Left lung (tissue), 10 donors: ENCODE data around the gene ZNF614. TPM values are rescaled to one million over a fixed set of nuclear protein-coding genes. Genes with fewer than 3 reads are reported as not detected.
"Not testable (repeated sequence)": the region's sequence is repeated elsewhere in the genome, so short reads cannot be mapped to it uniquely, and the experiment has no call there.

Source experiments
- ATAC-seq: fragments of 200-7000 bp; cut with Tn5 transposase; one replicate; pipeline ENCODE4 v1.9.1; 2020; ENCODE audit warnings: moderate library complexity
- DNase-seq, 4 donors: peaks; one replicate each; pipeline ENCODE4 v3.0.0-alpha.2; 2013 to 2020
- H3K27ac ChIP-seq, 2 donors: fragments of 200-600 bp; sonication (generic) in 1 of 2; one replicate each; pipeline versions ENCODE4 v1.5.0 to v1.8.0; 2020 to 2021
- H3K27me3 ChIP-seq, 2 donors: fragments of 200-600 bp; sonication (generic) in 1 of 2; one replicate each; pipeline versions ENCODE4 v1.5.0 to v1.8.0; 2020 to 2021
- H3K36me3 ChIP-seq, 2 donors: fragments of 200-600 bp; sonication (generic) in 1 of 2; one replicate each; pipeline versions ENCODE4 v1.5.0 to v1.8.0; 2020 to 2021
- H3K4me1 ChIP-seq, 2 donors: fragments of 200-600 bp; one replicate each; pipeline ENCODE4 v1.8.0; 2021
- H3K4me3 ChIP-seq, 2 donors: fragments of 200-600 bp; sonication (generic) in 1 of 2; one replicate each; pipeline versions ENCODE4 v1.5.0 to v1.8.0; 2020 to 2021; ENCODE audit warnings: mild to moderate bottlenecking in 1 of 2
- H3K9me3 ChIP-seq, 2 donors: fragments of 200-600 bp; sonication (generic) in 1 of 2; one replicate each; pipeline versions ENCODE4 v1.5.0 to v1.8.0; 2020 to 2021
- CTCF ChIP-seq, 2 donors: fragments of 200-600 bp; sonication (generic) in 1 of 2; IDR thresholded peaks; one replicate each; pipeline versions ENCODE4 v1.5.0 to v1.8.0; 2021; ENCODE audit warnings: antibody characterized with exemption in 2 of 2
- intact Hi-C, 2 donors: fragments of 100-400 bp; cut with DNase I; formaldehyde crosslinking; loops; one replicate each; pipeline versions ENCODE4 v1.11.2 to v1.14.2; 2022
- polyA plus RNA-seq, 6 donors: library from polyadenylated mRNA; unstranded; fragments of 120-200 nt; gene quantifications; one replicate each; pipeline ENCODE4 v1.2.1, GENCODE V29; 2013; ENCODE audit not compliant: insufficient read length in 6 of 6
- total RNA-seq, 2 donors: library from RNA; stranded (reverse); fragmentation: NEBNext Ultra II Directional; extraction: Animal tissue kit (Norgen Biotek cat#: 25700); gene quantifications; one replicate each; pipeline ENCODE4 v1.2.1, GENCODE V29; 2021
- donor health status: DM: no; HTN: yes; CAD: no.
- donor health status: DM: no; HTN: no; CAD: no.

The ZNF614 gene
- total and polyA plus RNA-seq, 8 donors, result 5.7 to 22.4 (median 19.3) TPM

- intact Hi-C loops, result no loop called here
- TF ChIP-seq CTCF (IDR thresholded peaks at IDR 0.05), result no peak
- H3K27ac ChIP-seq, result no peak overlapping the region
- DNase-seq, result no peak
- peaks cover 18 to 98% of the 10 kb centered on the region in 2 donors for H3K36me3 ChIP-seq
- ATAC-seq, result no peak
- no peak overlapping the region for H3K4me3 ChIP-seq
- H3K27me3 ChIP-seq, result no peaks in the 10 kb centered on the region
- peaks cover 21 to 100% of the 10 kb centered on the region in 2 donors for H3K9me3 ChIP-seq
- H3K4me1 ChIP-seq, result no peaks in the 10 kb centered on the region
Observed at GRCh38 chr19:52065399-52065798, 37.2 kb upstream of the ZNF614 start.

- H3K36me3 ChIP-seq, result peaks cover 0 to 28% of the 10 kb centered on the region in 2 donors
- H3K27me3 ChIP-seq, intact Hi-C loops, ATAC-seq, H3K27ac ChIP-seq, H3K4me3 ChIP-seq, DNase-seq, H3K4me1 ChIP-seq: not testable (repeated sequence)
- peaks cover 0 to 98% of the 10 kb centered on the region in 2 donors for H3K9me3 ChIP-seq
Observed at GRCh38 chr19:52056480-52056879, 28.3 kb upstream of the ZNF614 start.

- intact Hi-C loops, H3K36me3 ChIP-seq, ATAC-seq, DNase-seq, H3K4me1 ChIP-seq, H3K4me3 ChIP-seq, H3K27ac ChIP-seq, H3K27me3 ChIP-seq: not testable (repeated sequence)
- peaks cover 0 to 66% of the 10 kb centered on the region in 2 donors for H3K9me3 ChIP-seq
Observed at GRCh38 chr19:52051736-52052135, 23.6 kb upstream of the ZNF614 start.

GRCh38 chr19:52048555-52049501 is 20.6 kb upstream of the ZNF614 start, which contains the start of gene ZNF432:
Gene ZNF432, minus strand, starts transcription at chr19:52048838. Its CDS starts 1,970 bp downstream, at chr19:52046868.
- Histone ChIP-seq H3K27me3 (no peaks in the 10 kb centered on the region), H3K4me3 (peak within 1 kb of the TSS; percentile 49 to 58), H3K9me3 (peaks cover 0 to 59% of the 10 kb centered on the region in 2 donors), H3K27ac (peak within 1 kb of the TSS; percentile 93 to 98), H3K36me3 (peaks cover 0 to 30% of the 10 kb centered on the region in 2 donors), H3K4me1 (peaks cover 0 to 4% of the 10 kb centered on the region in 2 donors)
- intact Hi-C loops, result no loop called here
- peak; percentile 96 to 99 (median 97) for DNase-seq
- no peak for TF ChIP-seq CTCF (IDR thresholded peaks at IDR 0.05)
- peak; percentile 98 for ATAC-seq

GRCh38 chr19:52039169-52039568 is 11.0 kb upstream of the ZNF614 start:
- Histone ChIP-seq H3K4me1 (no peaks in the 10 kb centered on the region), H3K9me3 (peaks cover 10 to 91% of the 10 kb centered on the region in 2 donors)
- intact Hi-C loops, result no loop called here

More at GRCh38 chr19:52039169-52039568, 11.0 kb upstream of the ZNF614 start:
- Histone ChIP-seq H3K4me3 (no peak overlapping the region), H3K27me3 (no peaks in the 10 kb centered on the region), H3K27ac (no peak overlapping the region), H3K36me3 (peaks cover 19 to 99% of the 10 kb centered on the region in 2 donors)
- DNase-seq (no peak), ATAC-seq (no peak)
- TF ChIP-seq CTCF (IDR thresholded peaks at IDR 0.05), result no peak
